ENCODE results near the gene MS4A7. TPM values are rescaled to one million over a fixed set of nuclear protein-coding genes. Genes with fewer than 3 reads are reported as not detected.

The MS4A7 gene
- total RNA-seq, 3 donors from 2014 or later, result 39.0 to 105 (median 45.4) TPM

DNA sequence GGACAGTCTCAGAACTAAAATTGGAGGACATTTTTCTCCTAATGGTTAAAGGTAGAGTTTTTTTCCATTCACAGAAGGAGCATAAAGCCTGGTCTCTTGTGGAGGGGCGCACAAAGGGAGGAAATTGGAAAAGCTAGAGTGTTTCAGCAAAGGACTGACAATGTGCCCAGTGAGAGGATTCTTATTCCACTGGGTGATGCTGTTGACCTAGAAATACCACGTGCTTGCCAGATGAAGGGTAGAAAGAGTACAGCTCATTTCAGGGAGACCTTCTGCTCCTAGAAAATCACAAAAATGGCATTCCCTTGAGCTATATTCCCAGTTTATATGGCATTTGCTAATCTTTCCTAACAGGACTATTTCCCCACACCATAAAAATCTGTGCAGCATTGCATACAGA lies 30.2 kb upstream of the MS4A7 start:
- H3K9me3 ChIP-seq, result no peaks in the 10 kb centered on the region
- no peaks in the 10 kb centered on the region for H3K4me1 ChIP-seq
- no peaks in the 10 kb centered on the region for H3K36me3 ChIP-seq
- no peak for DNase-seq (ENCODE audit: low spot score in 2 of 2)
- no peak overlapping the region for H3K27ac ChIP-seq
- H3K27me3 ChIP-seq, result no peaks in the 10 kb centered on the region
- H3K4me3 ChIP-seq, result no peak overlapping the region
- intact Hi-C loops (cut with DNase I; ENCODE audit: low total_unique reads), result no loop called here
- TF ChIP-seq POLR2AphosphoS5 (IDR thresholded peaks at IDR 0.05), result no peak
- no peak for TF ChIP-seq POLR2A (IDR thresholded peaks at IDR 0.05)
- TF ChIP-seq, protein P1, sequence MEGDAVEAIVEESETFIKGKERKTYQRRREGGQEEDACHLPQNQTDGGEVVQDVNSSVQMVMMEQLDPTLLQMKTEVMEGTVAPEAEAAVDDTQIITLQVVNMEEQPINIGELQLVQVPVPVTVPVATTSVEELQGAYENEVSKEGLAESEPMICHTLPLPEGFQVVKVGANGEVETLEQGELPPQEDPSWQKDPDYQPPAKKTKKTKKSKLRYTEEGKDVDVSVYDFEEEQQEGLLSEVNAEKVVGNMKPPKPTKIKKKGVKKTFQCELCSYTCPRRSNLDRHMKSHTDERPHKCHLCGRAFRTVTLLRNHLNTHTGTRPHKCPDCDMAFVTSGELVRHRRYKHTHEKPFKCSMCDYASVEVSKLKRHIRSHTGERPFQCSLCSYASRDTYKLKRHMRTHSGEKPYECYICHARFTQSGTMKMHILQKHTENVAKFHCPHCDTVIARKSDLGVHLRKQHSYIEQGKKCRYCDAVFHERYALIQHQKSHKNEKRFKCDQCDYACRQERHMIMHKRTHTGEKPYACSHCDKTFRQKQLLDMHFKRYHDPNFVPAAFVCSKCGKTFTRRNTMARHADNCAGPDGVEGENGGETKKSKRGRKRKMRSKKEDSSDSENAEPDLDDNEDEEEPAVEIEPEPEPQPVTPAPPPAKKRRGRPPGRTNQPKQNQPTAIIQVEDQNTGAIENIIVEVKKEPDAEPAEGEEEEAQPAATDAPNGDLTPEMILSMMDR (IDR thresholded peaks at IDR 0.05), result no peak

GRCh38 chr11:60349990-60350389 lies 28.3 kb upstream of the MS4A7 start:
- TF ChIP-seq POLR2A (IDR thresholded peaks at IDR 0.05) (no peak), POLR2AphosphoS5 (IDR thresholded peaks at IDR 0.05) (no peak)
- TF ChIP-seq, protein P1 (IDR thresholded peaks at IDR 0.05), result no peak
- intact Hi-C loops (cut with DNase I; ENCODE audit: low total_unique reads), result no loop called here
- Histone ChIP-seq H3K4me1 (no peaks in the 10 kb centered on the region), H3K4me3 (no peak overlapping the region), H3K36me3 (no peaks in the 10 kb centered on the region), H3K27me3 (no peaks in the 10 kb centered on the region), H3K9me3 (no peaks in the 10 kb centered on the region), H3K27ac (no peak overlapping the region)
- DNase-seq (ENCODE audit: low spot score in 2 of 2), result no peak

DNA sequence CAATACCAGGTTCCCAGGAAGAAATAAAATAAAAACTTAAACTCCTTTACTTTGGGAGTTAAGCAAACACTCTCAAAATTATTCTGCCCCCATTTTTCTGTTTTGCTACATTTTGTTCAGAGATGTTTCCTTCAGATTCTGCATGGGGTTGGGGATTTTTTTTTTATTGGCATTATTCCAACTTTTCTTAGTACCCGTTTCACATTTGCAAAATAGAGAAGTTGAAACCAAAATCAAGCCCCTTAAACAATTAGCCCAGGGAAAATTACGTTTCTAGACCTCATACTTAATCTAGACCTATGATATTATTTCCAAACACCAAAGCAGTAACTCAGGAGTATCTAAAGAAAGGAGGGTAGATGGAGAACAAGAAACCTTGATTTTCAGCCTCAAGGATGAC lies 20.6 kb upstream of the MS4A7 start:
- Histone ChIP-seq H3K27me3 (no peaks in the 10 kb centered on the region), H3K36me3 (no peaks in the 10 kb centered on the region), H3K4me3 (no peak overlapping the region), H3K9me3 (peaks cover 0 to 14% of the 10 kb centered on the region in 2 donors), H3K4me1 (no peaks in the 10 kb centered on the region), H3K27ac (no peak overlapping the region)
- intact Hi-C loops (cut with DNase I; ENCODE audit: low total_unique reads), result no loop called here
- no peak for DNase-seq (ENCODE audit: low spot score in 2 of 2)
- no peak for TF ChIP-seq POLR2A (IDR thresholded peaks at IDR 0.05)
- TF ChIP-seq, protein P1 (IDR thresholded peaks at IDR 0.05), result no peak
- no peak for TF ChIP-seq POLR2AphosphoS5 (IDR thresholded peaks at IDR 0.05)

DNA sequence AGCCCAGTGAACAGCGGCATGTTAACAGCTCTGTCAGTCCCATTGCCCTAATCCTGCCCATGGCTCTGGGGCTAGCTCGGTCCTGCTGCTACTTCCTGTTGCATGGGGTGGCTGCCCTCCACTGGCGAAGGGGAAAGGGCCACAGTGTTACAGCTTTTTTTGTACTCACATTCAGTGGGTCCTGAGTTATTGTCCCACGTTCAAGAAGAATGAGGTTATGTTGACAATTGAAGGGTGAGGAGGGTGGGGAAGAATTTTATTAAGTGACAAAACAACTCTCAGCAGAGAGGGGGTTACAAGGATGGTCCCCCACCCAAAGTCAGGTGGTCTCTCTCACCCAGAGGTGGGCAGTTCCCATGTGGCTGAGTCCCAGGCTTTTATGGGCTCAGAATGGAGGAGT lies 17.7 kb upstream of the MS4A7 start:
- no peak for DNase-seq (ENCODE audit: low spot score in 2 of 2)
- no peak for TF ChIP-seq POLR2A (IDR thresholded peaks at IDR 0.05)
- TF ChIP-seq POLR2AphosphoS5 (IDR thresholded peaks at IDR 0.05), result no peak
- TF ChIP-seq, protein P1 (IDR thresholded peaks at IDR 0.05), result no peak
- intact Hi-C loops (cut with DNase I; ENCODE audit: low total_unique reads), result no loop called here
- Histone ChIP-seq H3K27ac (no peak overlapping the region), H3K4me3 (no peak overlapping the region), H3K9me3 (peaks cover 0 to 14% of the 10 kb centered on the region in 2 donors), H3K27me3 (no peaks in the 10 kb centered on the region), H3K36me3 (no peaks in the 10 kb centered on the region), H3K4me1 (no peaks in the 10 kb centered on the region)

DNA sequence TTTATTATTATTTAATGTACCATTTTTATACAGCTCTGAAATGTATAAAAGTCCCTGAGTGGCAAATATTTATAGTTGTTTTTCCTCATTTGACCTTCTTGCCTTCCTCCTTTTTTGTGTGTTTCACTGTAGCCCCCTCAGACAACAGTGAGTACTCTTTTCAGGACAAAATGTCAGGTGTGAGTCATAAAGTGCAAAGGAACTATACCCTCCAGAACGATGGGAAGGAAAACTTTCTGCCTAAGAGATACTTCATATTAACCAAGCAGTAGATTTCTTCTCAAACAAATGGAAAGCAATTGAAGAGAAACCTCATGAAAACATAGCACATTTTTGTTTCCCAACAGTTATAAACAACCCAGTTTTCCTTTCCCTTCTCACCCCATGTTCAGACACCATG lies 16.1 kb upstream of the MS4A7 start:
- TF ChIP-seq POLR2A (IDR thresholded peaks at IDR 0.05), result no peak
- TF ChIP-seq, protein P1 (IDR thresholded peaks at IDR 0.05), result no peak
- no peak for TF ChIP-seq POLR2AphosphoS5 (IDR thresholded peaks at IDR 0.05)
- Histone ChIP-seq H3K27me3 (no peaks in the 10 kb centered on the region), H3K4me3 (no peak overlapping the region), H3K36me3 (no peaks in the 10 kb centered on the region), H3K27ac (no peak overlapping the region), H3K9me3 (peaks cover 0 to 14% of the 10 kb centered on the region in 2 donors), H3K4me1 (no peaks in the 10 kb centered on the region)
- DNase-seq (ENCODE audit: low spot score in 2 of 2), result no peak
- intact Hi-C loops (cut with DNase I; ENCODE audit: low total_unique reads), result no loop called here

All from breast epithelium (tissue), 4 donors.